Measurements from ENCODE around the gene TBC1D17.

TBC1D17 gene

DNA sequence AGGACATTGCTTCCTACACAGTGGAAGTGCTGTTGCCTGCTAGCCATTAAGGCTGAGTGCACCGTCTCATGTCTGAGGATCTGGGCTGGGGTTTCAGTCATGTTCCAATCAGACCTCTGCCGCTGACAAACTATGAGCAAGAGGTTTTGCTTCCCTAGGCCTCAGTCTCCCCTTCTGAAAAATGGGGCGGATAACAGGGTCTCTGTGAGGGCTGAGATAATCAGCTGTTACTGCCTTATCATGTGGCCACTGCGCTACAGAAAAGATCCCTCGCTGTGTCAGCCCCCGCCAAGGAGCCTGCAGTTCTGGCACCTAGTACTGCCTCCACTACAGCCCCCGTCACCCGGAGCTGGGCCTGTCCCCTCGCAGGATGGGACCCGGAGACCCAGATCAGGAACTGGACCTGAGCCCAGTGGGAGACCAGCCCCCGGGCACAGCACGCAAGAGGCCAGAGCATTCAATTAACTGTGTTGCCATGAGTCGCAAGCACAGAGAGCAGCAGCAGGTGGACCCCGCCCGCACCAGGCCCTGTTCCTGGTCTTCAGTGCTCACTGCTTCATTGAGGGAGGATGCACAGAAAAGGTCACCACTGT, 7.1 kb upstream of the TBC1D17 start:
- H3K27me3 ChIP-seq (ENCODE audit: low read length), result no peaks in the 10 kb centered on the region
- H3K9me2 ChIP-seq (replicated peaks; ENCODE audit: insufficient read depth, low read length), result no peaks in the 10 kb centered on the region
- peak overlapping the region; percentile 63 for H3K27ac ChIP-seq (ENCODE audit: low read depth, low read length)
- H3K4me2 ChIP-seq (ENCODE audit: low read depth, low read length, poor library complexity, severe bottlenecking), result peak overlapping the region; percentile 66
- H3K4me3 ChIP-seq (ENCODE audit: insufficient read depth, low read length, poor library complexity, severe bottlenecking), result peak overlapping the region; percentile 70
- H3K79me2 ChIP-seq (ENCODE audit: insufficient read depth, low read length), result peaks cover 16% of the 10 kb centered on the region
- no peaks in the 10 kb centered on the region for H3K36me3 ChIP-seq (ENCODE audit: low read length)
- TF ChIP-seq, protein P1, sequence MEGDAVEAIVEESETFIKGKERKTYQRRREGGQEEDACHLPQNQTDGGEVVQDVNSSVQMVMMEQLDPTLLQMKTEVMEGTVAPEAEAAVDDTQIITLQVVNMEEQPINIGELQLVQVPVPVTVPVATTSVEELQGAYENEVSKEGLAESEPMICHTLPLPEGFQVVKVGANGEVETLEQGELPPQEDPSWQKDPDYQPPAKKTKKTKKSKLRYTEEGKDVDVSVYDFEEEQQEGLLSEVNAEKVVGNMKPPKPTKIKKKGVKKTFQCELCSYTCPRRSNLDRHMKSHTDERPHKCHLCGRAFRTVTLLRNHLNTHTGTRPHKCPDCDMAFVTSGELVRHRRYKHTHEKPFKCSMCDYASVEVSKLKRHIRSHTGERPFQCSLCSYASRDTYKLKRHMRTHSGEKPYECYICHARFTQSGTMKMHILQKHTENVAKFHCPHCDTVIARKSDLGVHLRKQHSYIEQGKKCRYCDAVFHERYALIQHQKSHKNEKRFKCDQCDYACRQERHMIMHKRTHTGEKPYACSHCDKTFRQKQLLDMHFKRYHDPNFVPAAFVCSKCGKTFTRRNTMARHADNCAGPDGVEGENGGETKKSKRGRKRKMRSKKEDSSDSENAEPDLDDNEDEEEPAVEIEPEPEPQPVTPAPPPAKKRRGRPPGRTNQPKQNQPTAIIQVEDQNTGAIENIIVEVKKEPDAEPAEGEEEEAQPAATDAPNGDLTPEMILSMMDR (IDR thresholded peaks at IDR 0.05; ENCODE audit: insufficient read depth, low read length, poor library complexity, severe bottlenecking), result no peak
- no peak for TF ChIP-seq EZH2phosphoT487 (conservative IDR thresholded peaks at IDR 0.05; ENCODE audit: low read length)
- no peak overlapping the region for H2AFZ ChIP-seq (ENCODE audit: low read depth, low read length, severe bottlenecking)
- 0 out of 2 replicates have a peak, but pooled peaks cover 4% of the 10 kb centered on the region for H3K9me3 ChIP-seq (ENCODE audit: insufficient read depth, low read length)
- H3F3A ChIP-seq (ENCODE audit: insufficient read depth), result peaks cover 20% of the 10 kb centered on the region; the same call in 1 of the 2 replicates
- H3K9ac ChIP-seq (ENCODE audit: low read length), result peak overlapping the region; percentile 68
- H4K20me1 ChIP-seq (ENCODE audit: low read depth, low read length), result no peaks in the 10 kb centered on the region

DNA sequence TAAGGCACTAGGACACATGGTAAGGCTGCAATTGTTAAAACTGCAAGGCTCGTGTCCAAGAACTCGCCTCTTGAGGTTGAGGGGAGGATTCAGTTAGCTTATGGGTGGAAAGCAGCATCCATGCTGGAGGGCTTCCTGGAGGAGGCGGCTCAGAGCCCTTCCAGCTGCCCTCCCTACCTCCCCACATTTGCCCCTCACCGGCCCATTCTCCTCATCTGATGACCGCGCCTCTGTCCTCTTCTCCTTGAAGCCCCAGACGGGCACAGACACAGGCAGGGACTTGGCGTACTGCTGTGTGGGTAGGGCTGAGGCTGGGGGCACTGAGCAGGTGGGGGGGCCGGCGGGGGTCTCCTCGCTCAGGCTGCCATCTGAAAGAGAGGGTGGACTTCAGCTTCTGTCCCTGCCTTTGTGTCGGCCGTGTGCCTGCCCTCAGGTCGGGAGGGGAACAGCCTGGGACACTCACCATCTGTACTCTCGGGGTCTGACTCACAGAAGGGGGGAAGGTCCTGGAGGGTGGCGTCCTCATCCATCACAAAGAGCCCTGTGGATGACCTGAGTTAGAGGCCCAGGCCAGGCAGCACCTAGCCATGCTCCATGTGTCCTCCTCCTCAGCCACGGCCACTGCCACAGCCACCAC, 6.0 kb upstream of the TBC1D17 start:
- no peaks in the 10 kb centered on the region for H4K20me1 ChIP-seq (ENCODE audit: low read depth, low read length)
- H2AFZ ChIP-seq (ENCODE audit: low read depth, low read length, severe bottlenecking), result no peak overlapping the region
- TF ChIP-seq EZH2phosphoT487 (conservative IDR thresholded peaks at IDR 0.05; ENCODE audit: low read length), result no peak
- TF ChIP-seq, protein P1 (IDR thresholded peaks at IDR 0.05; ENCODE audit: insufficient read depth, low read length, poor library complexity, severe bottlenecking), result no peak
- H3K27ac ChIP-seq (ENCODE audit: low read depth, low read length), result no peak overlapping the region
- H3K27me3 ChIP-seq (ENCODE audit: low read length), result no peaks in the 10 kb centered on the region
- H3F3A ChIP-seq (ENCODE audit: insufficient read depth), result peaks cover 20% of the 10 kb centered on the region; the same call in 1 of the 2 replicates
- no peaks in the 10 kb centered on the region for H3K9me2 ChIP-seq (replicated peaks; ENCODE audit: insufficient read depth, low read length)
- no peak overlapping the region for H3K9ac ChIP-seq (ENCODE audit: low read length)
- H3K36me3 ChIP-seq (ENCODE audit: low read length), result no peaks in the 10 kb centered on the region
- H3K79me2 ChIP-seq (ENCODE audit: insufficient read depth, low read length), result peaks cover 13% of the 10 kb centered on the region
- no peak overlapping the region for H3K4me3 ChIP-seq (ENCODE audit: insufficient read depth, low read length, poor library complexity, severe bottlenecking)
- H3K9me3 ChIP-seq (ENCODE audit: insufficient read depth, low read length), result 0 out of 2 replicates have a peak, but pooled peaks cover 4% of the 10 kb centered on the region
- no peak overlapping the region for H3K4me2 ChIP-seq (ENCODE audit: low read depth, low read length, poor library complexity, severe bottlenecking)

DNA sequence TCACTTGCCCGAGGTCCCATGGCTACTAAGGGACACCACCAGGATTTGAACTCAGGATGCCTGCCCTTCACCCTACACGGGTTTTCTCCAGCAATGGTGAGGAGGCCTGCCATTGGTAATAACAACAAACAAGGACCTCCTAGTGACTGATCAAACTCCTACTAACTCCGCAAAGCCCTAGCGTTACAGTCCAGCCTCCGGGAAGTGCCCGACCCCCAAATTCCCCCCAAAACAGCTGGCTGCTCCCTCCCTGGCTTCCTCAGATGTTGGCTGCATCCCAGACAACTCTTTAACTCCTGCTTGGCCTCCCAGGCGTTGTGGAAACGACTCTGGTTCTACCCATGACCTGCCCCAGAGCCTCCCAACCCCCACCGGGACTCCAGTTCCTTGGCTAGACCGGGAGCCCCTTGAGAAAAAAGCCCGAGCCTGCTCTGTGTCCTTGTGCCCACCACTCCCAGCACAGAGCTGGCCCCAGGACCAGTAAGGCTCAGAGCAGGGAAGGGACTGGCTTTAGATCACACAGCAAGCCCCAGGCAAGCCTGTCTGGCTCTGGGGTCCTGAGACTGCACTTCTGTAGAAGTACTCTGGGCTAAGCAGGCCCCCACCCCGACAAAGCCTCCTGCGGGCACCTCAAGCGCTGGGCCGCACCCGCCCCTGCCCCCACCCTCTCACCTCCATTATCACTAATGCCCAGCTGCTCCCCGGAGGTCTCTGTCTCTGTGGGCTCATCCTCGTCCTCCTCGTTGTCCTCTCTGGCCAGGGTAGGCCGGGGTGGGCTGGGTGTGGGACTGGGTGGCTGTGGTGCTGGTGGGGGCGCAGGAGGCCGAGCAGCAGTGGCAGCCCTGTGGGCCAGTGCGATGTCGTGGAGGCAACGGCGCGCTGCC, 5.0 kb upstream of the TBC1D17 start:
- no peak overlapping the region for H3K27ac ChIP-seq (ENCODE audit: low read depth, low read length)
- H2AFZ ChIP-seq (ENCODE audit: low read depth, low read length, severe bottlenecking), result no peak overlapping the region
- peaks cover 19% of the 10 kb centered on the region; the same call in 1 of the 2 replicates for H3F3A ChIP-seq (ENCODE audit: insufficient read depth)
- H3K9ac ChIP-seq (ENCODE audit: low read length), result no peak overlapping the region
- H3K79me2 ChIP-seq (ENCODE audit: insufficient read depth, low read length), result peaks cover 9% of the 10 kb centered on the region; the same call in 1 of the 2 replicates
- TF ChIP-seq EZH2phosphoT487 (conservative IDR thresholded peaks at IDR 0.05; ENCODE audit: low read length), result no peak
- TF ChIP-seq, protein P1 (IDR thresholded peaks at IDR 0.05; ENCODE audit: insufficient read depth, low read length, poor library complexity, severe bottlenecking), result no peak
- 0 out of 2 replicates have a peak, but pooled peaks cover 4% of the 10 kb centered on the region for H3K9me3 ChIP-seq (ENCODE audit: insufficient read depth, low read length)
- H3K36me3 ChIP-seq (ENCODE audit: low read length), result no peaks in the 10 kb centered on the region
- no peak overlapping the region for H3K4me3 ChIP-seq (ENCODE audit: insufficient read depth, low read length, poor library complexity, severe bottlenecking)
- H4K20me1 ChIP-seq (ENCODE audit: low read depth, low read length), result no peaks in the 10 kb centered on the region
- no peaks in the 10 kb centered on the region for H3K9me2 ChIP-seq (replicated peaks; ENCODE audit: insufficient read depth, low read length)
- H3K4me2 ChIP-seq (ENCODE audit: low read depth, low read length, poor library complexity, severe bottlenecking), result no peak overlapping the region
- no peaks in the 10 kb centered on the region for H3K27me3 ChIP-seq (ENCODE audit: low read length)

Data from SU-DHL-6 (cell line).